PC-3 (cell line): ENCODE data around the gene TTYH1. TPM values are rescaled to one million over a fixed set of nuclear protein-coding genes. Genes with fewer than 3 reads are reported as not detected.

Experiments used
- ATAC-seq: fragments of 200-7000 bp; cut with Tn5 transposase; 2 replicates; pipeline ENCODE4 v1.9.1; 2020; ENCODE audit warnings: mild to moderate bottlenecking, moderate library complexity
- BruUV-seq: library from RNA; stranded (reverse); fragments of 400-500 nt; replicated peaks from 2 replicates; lab custom pipeline; 2021; lab: Mats Ljungman, UMichigan
- CTCF ChIA-PET: fragments of 300-600 bp; sonication (Branson Sonifier 250); formaldehyde crosslinking; loops from one replicate; lab custom pipeline; 2022; ENCODE audit warnings: antibody characterized with exemption; lab: Charles Lee
- POLR2A ChIA-PET: fragments of 300-600 bp; sonication (Branson Sonifier 250); formaldehyde crosslinking; loops from one replicate; lab custom pipeline; 2022; ENCODE audit warnings: antibody characterized with exemption; ENCODE audit not compliant: unreplicated experiment; lab: Charles Lee
- DNase-seq: peaks from one replicate; pipeline ENCODE4 v3.0.0-alpha.2; 2015
- H2AFZ ChIP-seq: fragments of 300-600 bp; sonication (generic); 2 replicates; pipeline ENCODE4 v1.6.0; 2016; ENCODE audit warnings: antibody characterized with exemption, low read length
- H3F3A ChIP-seq: fragments of 300-600 bp; sonication (generic); one replicate; pipeline ENCODE4 v1.6.0; 2017; ENCODE audit warnings: antibody characterized with exemption, low read length, control low read depth, mild to moderate bottlenecking; ENCODE audit not compliant: unreplicated experiment
- H3K27ac ChIP-seq: fragments of 300-600 bp; sonication (generic); 2 replicates; pipeline ENCODE4 v1.5.1; 2016; ENCODE audit warnings: mild to moderate bottlenecking, low read length
- H3K27me3 ChIP-seq: fragments of 300-600 bp; sonication (generic); 2 replicates; pipeline ENCODE4 v1.6.1; 2016; ENCODE audit warnings: low read length, mixed read lengths
- H3K36me3 ChIP-seq: fragments of 300-600 bp; sonication (generic); 2 replicates; pipeline ENCODE4 v1.6.1; 2016; ENCODE audit warnings: low read depth, mixed run types, low read length, mixed read lengths
- H3K4me1 ChIP-seq: fragments of 300-600 bp; sonication (generic); 2 replicates; pipeline ENCODE4 v1.5.1; 2016; ENCODE audit warnings: low read length; ENCODE audit not compliant: insufficient read depth
- H3K4me2 ChIP-seq: fragments of 300-600 bp; sonication (generic); 2 replicates; pipeline ENCODE4 v1.6.0; 2016; ENCODE audit warnings: low read length
- H3K4me3 ChIP-seq: fragments of 300-600 bp; sonication (generic); 2 replicates; pipeline ENCODE4 v1.5.1; 2016; ENCODE audit warnings: mild to moderate bottlenecking, low read length, mixed read lengths
- H3K79me2 ChIP-seq: fragments of 300-600 bp; sonication (generic); 2 replicates; pipeline ENCODE4 v1.6.1; 2017; ENCODE audit warnings: low read length, mixed read lengths
- H3K9ac ChIP-seq: fragments of 300-600 bp; sonication (generic); 2 replicates; pipeline ENCODE4 v1.6.0; 2016; ENCODE audit warnings: mild to moderate bottlenecking, low read length
- H3K9me2 ChIP-seq: fragments of 300-600 bp; sonication (generic); replicated peaks from 2 replicates; pipeline ENCODE4 v1.6.1; 2016; ENCODE audit warnings: mixed run types, low read length, mixed read lengths
- H3K9me3 ChIP-seq: fragments of 300-600 bp; sonication (generic); 2 replicates; pipeline ENCODE4 v1.6.1; 2016; ENCODE audit warnings: low read length, mixed read lengths
- H4K20me1 ChIP-seq: fragments of 300-600 bp; sonication (generic); 2 replicates; pipeline ENCODE4 v1.6.1; 2016; ENCODE audit warnings: low read length, mixed read lengths
- EZH2 ChIP-seq: fragments of 300-600 bp; sonication (generic); IDR thresholded peaks from one replicate; pipeline ENCODE4 v1.6.1; 2017; ENCODE audit warnings: antibody characterized with exemption, mild to moderate bottlenecking, low read length; ENCODE audit not compliant: unreplicated experiment
- EZH2phosphoT487 ChIP-seq: fragments of 300-600 bp; sonication (generic); IDR thresholded peaks from 2 replicates; pipeline ENCODE4 v1.6.1; 2018; ENCODE audit warnings: mild to moderate bottlenecking, antibody characterized with exemption, low read length, borderline replicate concordance
- intact Hi-C: fragments of 100-400 bp; cut with micrococcal nuclease; formaldehyde crosslinking; loops from 2 replicates; pipeline ENCODE4 v1.9.0; 2023
- total RNA-seq: library from RNA; depleted of rRNA; stranded (reverse); fragments of >200 nt; gene quantifications from 2 replicates; pipeline ENCODE4 v1.2.3, GENCODE V29; 2014
- TF ChIP-seq, protein P1 (sequence below): fragments of 300-600 bp; sonication (generic); conservative IDR thresholded peaks from 2 replicates; pipeline ENCODE4 v1.5.1; 2017; ENCODE audit warnings: antibody characterized with exemption, low read depth, mild to moderate bottlenecking, low read length

The TTYH1 gene
- total RNA-seq, 1 experiment from 2014 or later = 1.1 TPM

DNA sequence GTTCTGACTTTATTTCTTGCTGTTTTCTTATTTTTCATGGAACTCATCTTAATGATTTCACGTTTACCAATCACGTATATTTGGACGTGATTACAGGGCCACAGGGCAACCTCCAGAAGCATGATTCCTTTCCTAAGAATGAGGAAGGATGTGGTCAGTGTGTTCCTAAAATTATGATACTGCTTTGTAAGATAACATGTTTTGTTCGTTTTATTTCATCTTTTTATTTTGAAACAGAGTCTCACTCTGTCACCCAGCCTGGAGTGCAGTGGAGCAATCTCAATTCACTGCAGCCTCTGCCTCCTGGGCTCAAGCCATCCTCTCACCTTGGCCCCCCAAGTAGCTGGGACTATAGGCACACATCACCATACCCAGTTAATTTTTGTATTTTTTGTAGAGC, 25.7 kb upstream of the TTYH1 start:
- no peaks in the 10 kb centered on the region for H3K79me2 ChIP-seq
- no peak overlapping the region for H3K27ac ChIP-seq
- BruUV-seq = no TSS peak
- ATAC-seq (no peak), DNase-seq (no peak)
- no peaks in the 10 kb centered on the region for H4K20me1 ChIP-seq
- TF ChIP-seq EZH2 (no peak), EZH2phosphoT487 (no peak)
- H3K9ac ChIP-seq = no peak overlapping the region
- H3K4me1 ChIP-seq = peaks cover 3% of the 10 kb centered on the region; the same call in 1 of the 2 replicates
- no peaks in the 10 kb centered on the region for H3K9me3 ChIP-seq
- ChIA-PET POLR2A (no interaction called here), CTCF (no interaction called here)
- H3K36me3 ChIP-seq = no peaks in the 10 kb centered on the region
- H3K4me3 ChIP-seq = no peak overlapping the region
- H3K27me3 ChIP-seq = peaks cover 61% of the 10 kb centered on the region
- intact Hi-C loops = no loop called here
- H3K9me2 ChIP-seq = no peaks in the 10 kb centered on the region
- H2AFZ ChIP-seq = no peak overlapping the region
- no peaks in the 10 kb centered on the region for H3F3A ChIP-seq
- H3K4me2 ChIP-seq = no peak overlapping the region

DNA sequence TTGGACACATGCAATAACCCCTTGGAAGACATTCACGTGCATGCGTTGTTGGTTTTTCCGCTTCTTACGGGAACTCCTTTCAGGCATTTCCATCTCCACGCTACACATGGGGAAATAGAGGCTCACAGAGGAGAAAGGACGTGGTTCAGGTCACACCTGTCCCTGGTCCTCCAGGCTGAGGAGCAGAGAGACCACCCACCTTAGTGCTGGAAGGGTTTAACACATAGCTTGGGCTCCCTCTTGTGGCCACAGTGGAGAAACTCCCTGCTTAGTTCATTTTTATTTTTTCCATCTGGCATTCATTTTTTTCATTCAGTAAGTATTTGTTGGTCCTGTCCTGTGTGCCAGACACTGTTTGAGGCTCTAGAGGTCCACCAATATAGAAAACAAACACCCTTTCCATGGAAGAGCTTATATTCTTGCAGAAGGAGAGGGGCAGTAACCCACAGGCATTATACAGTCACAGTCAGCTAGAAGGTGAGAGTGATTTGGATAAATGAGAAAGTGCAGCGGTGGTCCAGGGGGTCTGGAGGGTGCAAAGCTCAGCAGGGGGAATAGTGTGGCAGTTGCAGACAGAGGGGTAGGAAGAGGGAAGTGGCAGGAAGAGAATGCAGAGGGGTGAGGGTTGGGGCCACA, 24.2 kb upstream of the TTYH1 start:
- intact Hi-C loops = no loop called here

DNA sequence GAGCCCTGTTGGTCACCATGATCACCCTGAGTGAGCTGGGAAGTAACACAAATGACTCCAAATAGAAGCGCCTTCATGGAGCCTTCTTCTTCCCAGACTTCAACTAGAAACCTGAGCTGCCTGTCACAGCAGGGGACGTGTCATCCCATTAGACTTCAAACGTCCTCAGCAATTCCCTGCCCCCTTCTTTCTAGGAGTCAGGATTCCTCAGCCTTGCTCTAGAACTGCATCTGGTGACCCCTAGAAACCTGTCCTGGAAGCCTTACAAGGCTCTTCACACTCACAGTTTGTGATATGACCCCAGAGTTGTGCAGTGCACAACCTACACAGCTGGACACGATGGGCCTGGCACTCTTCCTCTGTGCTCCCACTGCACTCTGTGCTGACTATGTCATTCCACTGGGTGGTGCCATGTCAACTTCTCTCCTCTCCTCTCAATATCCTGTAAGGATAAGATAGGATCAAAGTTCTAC, 23.6 kb upstream of the TTYH1 start:
- TF ChIP-seq EZH2phosphoT487 = no peak
- TF ChIP-seq, protein P1, sequence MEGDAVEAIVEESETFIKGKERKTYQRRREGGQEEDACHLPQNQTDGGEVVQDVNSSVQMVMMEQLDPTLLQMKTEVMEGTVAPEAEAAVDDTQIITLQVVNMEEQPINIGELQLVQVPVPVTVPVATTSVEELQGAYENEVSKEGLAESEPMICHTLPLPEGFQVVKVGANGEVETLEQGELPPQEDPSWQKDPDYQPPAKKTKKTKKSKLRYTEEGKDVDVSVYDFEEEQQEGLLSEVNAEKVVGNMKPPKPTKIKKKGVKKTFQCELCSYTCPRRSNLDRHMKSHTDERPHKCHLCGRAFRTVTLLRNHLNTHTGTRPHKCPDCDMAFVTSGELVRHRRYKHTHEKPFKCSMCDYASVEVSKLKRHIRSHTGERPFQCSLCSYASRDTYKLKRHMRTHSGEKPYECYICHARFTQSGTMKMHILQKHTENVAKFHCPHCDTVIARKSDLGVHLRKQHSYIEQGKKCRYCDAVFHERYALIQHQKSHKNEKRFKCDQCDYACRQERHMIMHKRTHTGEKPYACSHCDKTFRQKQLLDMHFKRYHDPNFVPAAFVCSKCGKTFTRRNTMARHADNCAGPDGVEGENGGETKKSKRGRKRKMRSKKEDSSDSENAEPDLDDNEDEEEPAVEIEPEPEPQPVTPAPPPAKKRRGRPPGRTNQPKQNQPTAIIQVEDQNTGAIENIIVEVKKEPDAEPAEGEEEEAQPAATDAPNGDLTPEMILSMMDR = peak; percentile 65
- Histone ChIP-seq H3K36me3 (no peaks in the 10 kb centered on the region), H4K20me1 (no peaks in the 10 kb centered on the region), H2AFZ (no peak overlapping the region), H3K9me2 (no peaks in the 10 kb centered on the region), H3K4me3 (no peak overlapping the region), H3F3A (no peaks in the 10 kb centered on the region), H3K27ac (no peak overlapping the region), H3K4me2 (no peak overlapping the region), H3K9me3 (no peaks in the 10 kb centered on the region), H3K4me1 (peaks cover 3% of the 10 kb centered on the region; the same call in 1 of the 2 replicates), H3K27me3 (peaks cover 42% of the 10 kb centered on the region), H3K79me2 (no peaks in the 10 kb centered on the region), H3K9ac (no peak overlapping the region)
- ATAC-seq (peak; percentile 85), DNase-seq (peak; percentile 58)
- BruUV-seq = no TSS peak
- ChIA-PET POLR2A (no interaction called here), CTCF (interaction anchor here (0.6 to 1.0 kb wide), 4 partner anchors 38 to 86 kb away, joined by 3 to 4 read pairs (median 4); no protein-coding TSS in a partner anchor)
- intact Hi-C loops = no loop called here

More for the DNA sequence above, 24.2 kb upstream of the TTYH1 start:
- peaks cover 3% of the 10 kb centered on the region; the same call in 1 of the 2 replicates for H3K4me1 ChIP-seq
- TF ChIP-seq EZH2phosphoT487 = no peak
- TF ChIP-seq, protein P1 = peak; percentile 95
- no peaks in the 10 kb centered on the region for H3K9me2 ChIP-seq
- ChIA-PET POLR2A (no interaction called here), CTCF (interaction anchor here (0.6 to 1.0 kb wide), 6 partner anchors 39 to 145 kb away, joined by 3 to 9 read pairs (median 4); no protein-coding TSS in a partner anchor)
- no peaks in the 10 kb centered on the region for H4K20me1 ChIP-seq
- H3F3A ChIP-seq = no peaks in the 10 kb centered on the region
- H3K4me3 ChIP-seq = no peak overlapping the region
- peaks cover 47% of the 10 kb centered on the region for H3K27me3 ChIP-seq
- no peak overlapping the region for H2AFZ ChIP-seq
- H3K9me3 ChIP-seq = no peaks in the 10 kb centered on the region
- H3K4me2 ChIP-seq = no peak overlapping the region
- DNase-seq = peak; percentile 69
- peak; percentile 52 for ATAC-seq
- H3K9ac ChIP-seq = no peak overlapping the region
- no peaks in the 10 kb centered on the region for H3K79me2 ChIP-seq
- no peaks in the 10 kb centered on the region for H3K36me3 ChIP-seq
- BruUV-seq = no TSS peak
- H3K27ac ChIP-seq = no peak overlapping the region
